Effector memory CD4-positive, alpha-beta T cell (primary cell): ENCODE data around the gene OXCT2.
"Not testable (repeated sequence)": the region's sequence is repeated elsewhere in the genome, so short reads cannot be mapped to it uniquely, and the experiment has no call there.

Experiments used
- DNase-seq, 3 donors: peaks; one replicate each; pipeline ENCODE4 v3.0.0-alpha.2; 2020
- H3K27ac ChIP-seq: 2 replicates; pipeline ENCODE4 v1.7.0; 2013; ENCODE audit warnings: mild to moderate bottlenecking, low read length, moderate library complexity; ENCODE audit not compliant: insufficient read depth, poor library complexity, severe bottlenecking
- H3K27me3 ChIP-seq: replicated peaks from 2 replicates; pipeline ENCODE4 v1.7.0; 2013; ENCODE audit warnings: mild to moderate bottlenecking, low read length; ENCODE audit not compliant: insufficient read depth, control insufficient read depth, poor library complexity, severe bottlenecking
- H3K36me3 ChIP-seq: 2 replicates; pipeline ENCODE4 v1.7.0; 2013; ENCODE audit warnings: mild to moderate bottlenecking, low read length, moderate library complexity; ENCODE audit not compliant: control insufficient read depth, insufficient read depth
- H3K4me1 ChIP-seq: 2 replicates; pipeline ENCODE4 v1.7.0; 2013; ENCODE audit warnings: low read length, mild to moderate bottlenecking; ENCODE audit not compliant: control insufficient read depth, insufficient read depth, poor library complexity, severe bottlenecking
- H3K4me3 ChIP-seq: 2 replicates; pipeline ENCODE4 v1.7.0; 2013; ENCODE audit warnings: low read length, low read depth, mild to moderate bottlenecking; ENCODE audit not compliant: insufficient read depth, poor library complexity, severe bottlenecking
- H3K9me3 ChIP-seq: 2 replicates; pipeline ENCODE4 v1.7.0; 2013; ENCODE audit warnings: mild to moderate bottlenecking, low read length, moderate library complexity; ENCODE audit not compliant: control insufficient read depth

The OXCT2 gene

GRCh38 chr1:39787468-39787867 lies 16.3 kb upstream of the OXCT2 start:
- Histone ChIP-seq H3K36me3 (no peaks in the 10 kb centered on the region), H3K27ac (no peak overlapping the region), H3K9me3 (no peaks in the 10 kb centered on the region), H3K4me1 (peaks cover 4% of the 10 kb centered on the region), H3K27me3 (no peaks in the 10 kb centered on the region), H3K4me3 (no peak overlapping the region)
- DNase-seq, result no peak

GRCh38 chr1:39787108-39787375 lies 15.9 kb upstream of the OXCT2 start:
- H3K4me1 ChIP-seq, H3K9me3 ChIP-seq, H3K27ac ChIP-seq, H3K36me3 ChIP-seq, H3K4me3 ChIP-seq, H3K27me3 ChIP-seq, DNase-seq: not testable (repeated sequence)

GRCh38 chr1:39786303-39787107 lies 15.4 kb upstream of the OXCT2 start:
- H3K36me3 ChIP-seq, H3K4me3 ChIP-seq, DNase-seq, H3K9me3 ChIP-seq, H3K27me3 ChIP-seq, H3K4me1 ChIP-seq, H3K27ac ChIP-seq: not testable (repeated sequence)

DNA sequence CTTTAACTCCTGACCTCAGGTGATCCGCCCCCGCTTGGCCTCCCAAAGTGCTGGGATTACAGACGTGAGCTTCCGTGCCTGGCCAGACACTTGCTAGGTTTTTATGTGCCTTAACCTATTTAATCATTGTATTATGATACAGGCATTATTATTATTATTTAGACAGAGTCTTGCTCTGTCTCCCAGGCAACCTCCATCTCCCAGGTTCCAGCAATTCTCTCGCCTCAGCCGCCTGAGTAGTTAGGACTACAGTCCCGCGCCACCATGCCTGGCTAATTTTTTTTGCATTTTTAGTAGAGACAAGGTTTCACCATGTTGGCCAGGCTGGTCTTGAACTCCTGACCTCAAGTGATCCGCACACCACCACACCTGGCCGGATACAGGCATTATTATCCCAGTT lies 11.5 kb upstream of the OXCT2 start:
- H3K4me1 ChIP-seq, DNase-seq, H3K36me3 ChIP-seq, H3K9me3 ChIP-seq, H3K27ac ChIP-seq, H3K4me3 ChIP-seq, H3K27me3 ChIP-seq: not testable (repeated sequence)

- Histone ChIP-seq H3K36me3 (no peaks in the 10 kb centered on the region), H3K4me1 (no peaks in the 10 kb centered on the region), H3K4me3 (no peak overlapping the region), H3K27me3 (no peaks in the 10 kb centered on the region), H3K27ac (no peak overlapping the region), H3K9me3 (no peaks in the 10 kb centered on the region)
- no peak for DNase-seq
These were observed 11.0 kb upstream of the OXCT2 start for GRCh38 chr1:39782103-39782502.

GRCh38 chr1:39781349-39781715 lies 10.2 kb upstream of the OXCT2 start:
- Histone ChIP-seq H3K36me3 (no peaks in the 10 kb centered on the region), H3K4me1 (no peaks in the 10 kb centered on the region), H3K4me3 (no peak overlapping the region), H3K9me3 (no peaks in the 10 kb centered on the region), H3K27me3 (no peaks in the 10 kb centered on the region), H3K27ac (no peak overlapping the region)
- no peak for DNase-seq

- H3K36me3 ChIP-seq, result no peaks in the 10 kb centered on the region
- no peaks in the 10 kb centered on the region for H3K4me1 ChIP-seq
- no peak for DNase-seq
These were observed 8.7 kb upstream of the OXCT2 start for GRCh38 chr1:39779821-39780220.

GRCh38 chr1:39779137-39779536 lies 8.0 kb upstream of the OXCT2 start:
- no peaks in the 10 kb centered on the region for H3K4me1 ChIP-seq
- H3K36me3 ChIP-seq, result no peaks in the 10 kb centered on the region
- no peak overlapping the region for H3K27ac ChIP-seq
- no peak overlapping the region for H3K4me3 ChIP-seq
- DNase-seq, result no peak
- H3K9me3 ChIP-seq, result no peaks in the 10 kb centered on the region
- H3K27me3 ChIP-seq, result no peaks in the 10 kb centered on the region

More at GRCh38 chr1:39779821-39780220, 8.7 kb upstream of the OXCT2 start:
- H3K4me3 ChIP-seq, result no peak overlapping the region
- no peaks in the 10 kb centered on the region for H3K27me3 ChIP-seq
- no peaks in the 10 kb centered on the region for H3K9me3 ChIP-seq
- no peak overlapping the region for H3K27ac ChIP-seq

DNA sequence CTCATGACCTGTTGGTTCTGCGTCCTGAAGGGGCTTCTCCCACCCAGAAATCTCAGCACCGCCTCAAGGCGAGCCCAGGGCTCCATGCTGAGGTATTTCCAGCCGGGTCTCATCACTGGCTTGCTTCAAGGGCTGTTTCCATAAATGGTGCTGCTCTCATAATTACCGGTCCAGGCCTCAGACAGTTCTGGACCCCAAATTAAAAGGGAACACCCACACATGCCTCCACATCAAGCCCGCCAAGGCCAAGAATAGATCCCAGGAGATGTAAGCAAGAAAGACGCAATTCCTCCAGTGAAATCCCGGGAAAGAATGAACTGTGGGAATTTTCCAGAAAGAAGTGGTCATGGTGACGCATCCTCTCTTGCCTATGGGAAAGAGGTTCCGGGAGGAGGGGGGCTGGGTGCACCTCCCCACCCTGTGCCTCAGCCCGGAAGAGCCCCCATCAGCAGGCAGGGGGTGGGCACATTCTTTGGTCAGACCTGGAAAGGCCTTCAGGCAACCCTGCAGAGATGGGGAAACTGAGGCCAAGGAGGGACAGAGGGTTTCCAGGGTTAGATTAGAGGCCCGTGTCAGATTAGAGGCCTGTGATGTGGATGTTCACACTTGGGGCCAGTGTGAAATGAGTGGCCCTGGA lies 7.4 kb upstream of the OXCT2 start:
- not testable (repeated sequence) for H3K9me3 ChIP-seq, DNase-seq, H3K27ac ChIP-seq, H3K4me1 ChIP-seq, H3K4me3 ChIP-seq, H3K36me3 ChIP-seq, H3K27me3 ChIP-seq

DNA sequence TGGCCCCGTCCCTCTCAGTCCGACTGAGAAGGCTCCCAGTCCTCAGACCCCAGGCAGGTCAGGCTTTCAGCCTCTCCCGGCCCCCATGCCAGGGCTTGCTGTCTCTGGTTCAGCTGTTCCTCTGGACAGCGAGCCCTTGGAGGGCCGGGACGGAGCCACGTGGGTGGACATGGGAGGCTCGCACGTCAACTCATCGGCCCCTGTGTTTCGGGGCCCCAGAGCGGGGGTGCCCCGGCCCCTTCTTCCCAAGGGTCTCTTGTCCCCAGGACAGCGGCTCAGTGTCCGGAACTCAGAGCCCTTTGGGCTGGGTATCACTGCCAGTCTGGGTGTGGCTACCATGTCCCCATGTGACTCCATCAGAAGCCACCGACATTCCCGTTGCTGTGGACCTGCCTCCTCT lies 6.7 kb upstream of the OXCT2 start:
- not testable (repeated sequence) for H3K9me3 ChIP-seq, H3K27ac ChIP-seq, H3K4me1 ChIP-seq, H3K27me3 ChIP-seq, DNase-seq, H3K4me3 ChIP-seq, H3K36me3 ChIP-seq
